SKM-1 (cell line): ENCODE data around the gene LHFPL2.

ENCODE experiments used
- DNase-seq: peaks from one replicate; lab custom pipeline; 2025; ENCODE audit not compliant: unreplicated experiment; lab: John Stamatoyannopoulos, UW

Gene LHFPL2

DNA sequence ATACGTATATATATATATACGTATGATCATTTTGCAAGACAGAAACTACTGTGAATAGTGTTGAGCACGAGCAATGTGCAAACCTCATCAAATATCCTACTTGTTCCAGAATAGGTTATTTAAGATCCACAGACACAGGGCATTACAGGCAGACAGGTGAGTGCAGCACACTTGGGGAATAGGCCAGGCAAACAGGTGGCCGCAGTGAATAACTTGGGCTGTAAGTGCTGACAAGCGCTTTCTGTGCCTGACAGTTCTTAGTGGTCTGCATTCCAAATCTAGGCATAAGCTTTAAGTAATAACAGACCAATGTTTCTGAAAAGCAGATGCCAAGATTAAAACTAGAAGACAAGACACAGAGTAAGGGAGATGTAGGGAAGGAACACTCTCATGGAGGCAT lies 77.9 kb downstream of the LHFPL2 start:
- no peak for DNase-seq

GRCh38 chr5:78569441-78569840 lies 79.1 kb downstream of the LHFPL2 start:
- no peak for DNase-seq

- DNase-seq: no peak
Measured at GRCh38 chr5:78568676-78569075, 79.9 kb downstream of the LHFPL2 start.

DNA sequence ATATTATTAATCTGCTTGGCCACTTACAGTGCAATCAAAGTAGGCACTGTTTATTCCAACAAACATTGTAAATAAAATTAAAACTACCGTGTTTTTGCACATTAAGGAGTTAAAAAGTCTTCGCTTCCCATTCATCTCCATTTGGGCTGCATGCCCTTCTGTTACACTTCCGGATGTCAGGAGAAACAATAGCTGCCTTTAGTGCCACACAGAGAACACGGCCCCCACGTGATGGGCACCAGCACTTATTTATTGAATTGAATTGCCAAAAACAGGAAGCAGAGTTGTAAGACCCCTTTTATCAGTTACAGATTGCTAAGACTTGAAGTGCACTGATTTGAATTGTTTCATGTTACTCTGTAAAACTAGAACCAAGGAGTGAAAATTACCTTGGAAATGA lies 80.4 kb downstream of the LHFPL2 start:
- no peak for DNase-seq

DNA sequence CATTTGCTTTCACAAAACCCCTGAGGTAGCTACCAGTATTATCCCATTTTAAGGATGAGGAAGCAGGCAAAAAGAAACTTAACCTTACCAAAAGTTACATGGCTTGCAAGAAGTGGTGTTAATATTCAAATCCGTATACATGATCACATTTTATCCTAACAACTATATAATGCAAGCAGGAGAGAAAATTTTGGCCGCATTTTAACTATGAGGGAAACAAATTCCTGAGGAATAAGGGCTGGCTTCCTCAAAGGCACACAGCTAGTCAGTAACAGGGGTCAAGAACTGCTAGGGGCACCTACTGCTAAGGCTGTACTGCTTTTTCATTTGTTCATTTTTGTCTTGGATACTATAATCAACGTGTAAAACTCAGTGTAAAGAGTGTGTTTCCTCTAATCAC lies 81.0 kb downstream of the LHFPL2 start:
- no peak for DNase-seq

GRCh38 chr5:78566747-78567425 lies 81.7 kb downstream of the LHFPL2 start:
- no peak for DNase-seq

DNA sequence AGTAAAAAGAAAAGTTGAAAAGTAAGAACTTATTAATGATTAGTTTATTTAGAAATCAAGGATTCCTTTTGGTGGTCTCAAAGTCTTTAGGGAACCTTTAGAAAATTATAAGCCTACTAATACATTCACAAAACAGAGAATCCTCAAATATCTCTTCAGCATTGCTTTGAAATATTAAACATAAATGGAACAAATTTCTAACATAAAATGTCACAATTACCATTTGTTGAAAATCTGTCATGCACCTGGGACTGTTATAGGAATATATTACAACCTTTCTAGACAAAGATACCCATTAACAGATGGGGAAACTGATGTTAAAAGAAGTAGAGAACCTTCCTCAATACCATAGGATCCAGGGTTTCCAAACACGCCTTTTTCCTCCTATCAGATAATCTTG lies 83.2 kb downstream of the LHFPL2 start:
- no peak for DNase-seq

GRCh38 chr5:78563621-78564020 lies 85.0 kb downstream of the LHFPL2 start:
- DNase-seq: no peak

- no peak for DNase-seq
Measured at GRCh38 chr5:78562714-78563330, 85.8 kb downstream of the LHFPL2 start.

DNA sequence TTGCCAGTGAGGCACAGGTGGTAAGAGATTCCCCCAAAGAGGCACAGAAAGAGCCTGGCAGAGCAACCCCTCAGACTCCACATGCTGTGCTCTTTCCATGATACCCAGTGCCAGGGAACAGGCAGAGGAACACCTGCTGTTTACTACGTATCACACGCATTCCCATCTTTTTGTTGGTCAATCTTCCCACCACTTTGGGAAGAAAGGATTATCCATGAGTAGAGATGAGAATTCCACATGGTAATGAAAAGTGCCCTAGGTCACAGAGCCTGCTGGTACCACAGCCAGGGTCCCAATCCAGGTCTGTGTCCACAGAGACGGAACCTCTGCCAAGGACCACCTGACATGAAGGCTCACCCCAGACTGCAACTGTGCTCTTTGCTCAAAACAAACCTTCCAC lies 86.6 kb downstream of the LHFPL2 start:
- no peak for DNase-seq

GRCh38 chr5:78561261-78561660 lies 87.3 kb downstream of the LHFPL2 start:
- DNase-seq: no peak

GRCh38 chr5:78560000-78560855 lies 88.3 kb downstream of the LHFPL2 start:
- DNase-seq: no peak

GRCh38 chr5:78557601-78558000 lies 91.0 kb downstream of the LHFPL2 start:
- no peak for DNase-seq

DNA sequence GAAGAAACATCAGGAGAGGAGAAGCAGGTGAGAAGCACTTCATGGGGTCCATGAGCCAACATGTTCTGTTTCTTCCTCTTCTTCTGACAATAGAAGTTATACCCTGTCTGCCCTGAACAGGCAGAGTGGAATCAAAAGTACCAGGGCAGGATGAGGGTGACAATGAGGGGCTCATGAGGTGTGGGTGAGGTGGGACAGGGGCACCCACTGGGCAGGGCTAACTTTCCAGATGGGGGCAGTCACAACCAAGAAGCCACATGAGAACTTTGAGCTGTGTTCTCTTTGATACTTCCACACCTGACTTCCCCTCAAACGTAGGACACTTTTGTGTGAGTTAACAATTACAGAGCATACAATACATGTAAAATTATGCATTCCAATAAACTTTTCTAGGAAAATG lies 92.7 kb downstream of the LHFPL2 start:
- no peak for DNase-seq

DNA sequence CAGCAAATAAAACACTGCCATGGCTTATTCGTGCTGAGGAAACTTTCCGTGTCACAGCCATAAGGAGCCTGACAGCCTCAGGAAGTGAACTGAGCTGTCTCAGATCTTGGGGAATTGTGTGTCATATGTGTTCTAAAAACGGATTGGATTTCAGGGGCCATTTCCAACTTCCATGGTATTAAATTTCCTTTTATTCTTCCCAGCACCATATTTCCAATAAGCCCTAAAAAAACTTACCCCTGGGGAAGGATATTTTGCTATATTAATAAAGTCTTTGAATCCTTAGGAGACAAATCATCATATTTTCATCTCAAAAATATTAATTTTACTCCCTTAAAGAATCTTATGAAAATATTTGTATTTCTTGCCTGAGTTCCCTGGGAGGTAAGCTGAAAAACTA lies 93.9 kb downstream of the LHFPL2 start:
- no peak for DNase-seq

GRCh38 chr5:78553580-78554353 lies 94.8 kb downstream of the LHFPL2 start:
- no peak for DNase-seq

DNA sequence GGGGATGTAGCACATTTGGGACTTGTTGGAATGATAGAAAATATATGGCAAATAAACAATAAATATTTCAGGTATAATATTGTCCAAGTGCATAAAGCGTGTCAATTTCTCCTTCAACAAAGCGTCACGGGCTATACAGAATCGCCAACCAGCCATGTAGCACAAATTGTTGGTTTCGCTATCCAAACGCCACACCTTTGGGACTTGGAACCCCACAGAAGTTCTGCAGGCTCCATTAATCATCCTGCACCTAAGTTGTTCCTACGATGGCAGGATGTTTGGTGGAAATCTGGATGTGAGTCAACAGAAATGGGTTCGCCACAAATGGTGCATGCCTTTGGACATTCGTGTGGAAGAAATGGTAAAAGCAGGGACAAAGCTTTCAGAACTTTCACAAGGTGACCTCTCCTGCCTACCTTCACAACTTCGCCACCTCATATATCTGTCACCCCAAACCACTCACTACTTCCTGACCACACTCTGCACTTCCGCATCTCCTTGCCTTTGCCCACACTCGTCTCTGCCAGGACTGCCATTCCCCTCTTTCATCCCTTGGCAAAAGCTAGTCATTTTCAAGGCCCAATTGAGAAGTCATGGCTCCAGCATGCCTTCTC lies 95.7 kb downstream of the LHFPL2 start:
- no peak for DNase-seq

DNA sequence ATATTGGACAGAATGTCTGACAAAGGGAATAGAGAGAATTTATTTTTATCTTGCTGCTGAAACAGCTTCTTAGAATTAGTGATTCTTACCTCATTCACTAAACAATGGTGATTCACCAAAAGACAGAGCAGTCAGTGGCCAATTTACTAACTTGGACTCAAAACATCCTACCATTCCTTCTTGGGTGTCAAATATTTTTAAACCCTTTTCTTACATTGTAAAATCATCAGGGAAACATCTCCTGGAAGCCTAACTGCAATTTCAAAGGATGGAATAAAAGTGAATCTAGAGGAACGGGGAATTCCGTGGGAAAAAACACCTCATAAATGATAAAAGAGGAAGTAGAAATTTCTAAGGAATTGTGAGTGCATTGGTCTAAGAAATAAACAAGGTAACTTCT lies 97.7 kb downstream of the LHFPL2 start:
- no peak for DNase-seq

DNA sequence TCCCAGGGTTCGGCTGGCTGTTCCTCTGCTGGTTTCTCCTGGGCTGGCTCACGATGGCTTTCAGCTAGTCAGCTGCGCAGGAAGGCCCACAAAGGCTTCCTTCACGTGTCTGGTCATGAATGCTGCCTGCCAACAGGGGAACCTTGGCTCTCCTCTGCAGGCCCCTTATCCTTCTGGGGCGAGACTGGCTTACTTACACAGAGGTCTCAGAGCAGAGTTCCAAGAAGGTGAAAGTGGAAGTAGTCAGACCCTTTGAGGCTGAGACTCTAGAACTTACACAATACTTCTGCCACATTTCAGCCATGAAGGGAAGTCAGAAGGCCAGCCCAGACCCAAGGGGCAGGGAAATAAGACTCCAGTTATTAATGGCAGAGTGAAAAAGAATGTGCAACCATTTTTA lies 99.5 kb downstream of the LHFPL2 start:
- DNase-seq: peak; percentile 94

DNA sequence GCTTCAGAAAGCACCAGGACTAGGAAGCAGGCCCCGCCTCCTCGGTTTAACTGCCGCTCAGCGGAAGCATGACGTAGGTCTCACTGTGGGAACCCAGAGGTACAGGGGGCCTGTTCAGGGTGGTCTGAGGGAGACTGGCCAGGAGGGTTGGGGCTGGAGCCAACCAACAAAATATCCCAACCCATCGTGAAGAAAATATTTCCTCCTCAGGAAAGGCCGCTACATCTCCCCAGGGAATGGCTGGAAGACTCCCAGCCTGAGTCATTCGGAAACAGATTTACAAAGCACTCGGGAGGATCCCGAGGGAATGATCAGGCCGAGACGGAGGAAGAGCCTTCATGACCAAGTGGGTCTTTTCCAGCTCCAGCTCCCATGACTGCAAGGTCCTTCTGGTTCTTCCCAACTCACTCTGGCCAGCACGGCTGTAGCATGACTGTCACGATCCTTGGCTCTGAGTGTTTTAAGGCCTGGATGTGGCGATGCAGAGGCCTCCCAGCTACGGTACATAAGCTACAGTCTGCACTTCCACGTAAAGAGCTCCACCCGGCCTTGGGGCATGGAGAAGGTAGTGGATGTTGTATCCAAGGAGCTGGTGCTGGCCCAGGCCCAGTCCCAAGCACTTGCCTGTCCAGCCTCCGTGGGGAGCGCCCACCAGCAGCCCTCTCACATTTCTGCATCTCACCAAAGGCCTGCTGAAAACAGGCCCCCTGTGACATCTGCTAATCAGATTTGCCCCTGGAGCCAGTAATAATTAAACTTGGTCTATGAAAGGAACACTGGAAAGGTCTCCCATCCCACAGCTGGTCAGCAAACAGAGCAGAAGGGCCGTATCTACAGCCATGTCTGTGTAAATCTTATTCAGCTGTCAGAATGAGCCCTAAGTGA lies 100.6 kb downstream of the LHFPL2 start:
- no peak for DNase-seq
